ENCODE measurements around the gene GPRC5B. TPM values are rescaled to one million over a fixed set of nuclear protein-coding genes. Genes with fewer than 3 reads are reported as not detected.

GPRC5B gene
- total RNA-seq, 1 experiment from 2014 or later: 6.9 TPM

DNA sequence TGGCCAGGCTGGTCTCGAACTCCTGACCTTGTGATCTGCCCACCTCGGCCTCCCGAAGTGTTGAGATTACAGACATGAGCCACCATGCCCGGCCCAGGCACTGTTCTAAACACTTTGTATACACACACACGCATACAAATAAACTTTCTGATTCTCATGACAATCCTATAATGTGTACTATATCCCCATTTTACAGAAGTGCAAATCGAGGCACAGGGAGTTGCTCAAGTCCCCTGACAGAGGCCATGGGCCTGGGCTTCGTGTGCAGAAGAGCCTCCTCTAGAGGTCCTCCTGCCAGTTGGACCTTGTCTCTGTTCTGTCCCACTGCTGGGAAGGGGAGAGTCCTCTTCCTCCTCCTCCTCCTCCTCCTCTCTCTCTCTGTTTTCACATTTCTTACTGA lies 9.9 kb upstream of the GPRC5B start:
- BruUV-seq (replicated peaks): no TSS peak

DNA sequence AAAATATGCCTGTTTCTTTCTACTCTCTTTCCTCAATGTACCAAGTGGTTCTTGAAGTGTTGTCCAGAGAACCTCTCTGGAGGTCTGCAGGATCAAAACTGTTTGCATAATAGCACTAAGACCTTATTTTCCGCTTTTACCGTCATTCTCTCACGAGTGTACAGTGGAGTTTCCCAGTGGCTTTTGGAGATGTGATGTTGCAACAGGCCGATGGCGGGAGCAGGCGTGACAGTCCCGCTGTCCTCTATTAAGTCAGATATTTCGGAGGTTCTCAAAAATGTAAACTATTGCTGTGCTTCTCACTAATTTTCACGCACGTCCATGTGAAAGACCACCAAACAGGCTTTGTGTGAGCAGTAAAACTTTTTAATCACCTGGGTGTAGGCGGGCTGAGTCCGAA lies 8.3 kb upstream of the GPRC5B start:
- Histone ChIP-seq H3K36me3 (ENCODE audit: insufficient read depth, low read length, poor library complexity, severe bottlenecking) (no peaks in the 10 kb centered on the region), H3K4me3 (ENCODE audit: low read depth, low read length, poor library complexity, severe bottlenecking) (no peak overlapping the region), H3K27ac (ENCODE audit: low read depth, low read length, poor library complexity, severe bottlenecking) (no peak overlapping the region), H3K27me3 (replicated peaks; ENCODE audit: insufficient read depth, low read depth, low read length, poor library complexity) (no peaks in the 10 kb centered on the region), H3K4me1 (ENCODE audit: insufficient read depth, low read length, poor library complexity, severe bottlenecking) (no peaks in the 10 kb centered on the region), H3K9me3 (ENCODE audit: low read depth, low read length, poor library complexity, severe bottlenecking) (no peaks in the 10 kb centered on the region)
- no peak for DNase-seq (ENCODE audit: low spot score)
- TF ChIP-seq EZH2 (IDR thresholded peaks at IDR 0.05; ENCODE audit: borderline replicate concordance, low read depth, low read length, poor library complexity, severe bottlenecking): no peak
- TF ChIP-seq, protein P1, sequence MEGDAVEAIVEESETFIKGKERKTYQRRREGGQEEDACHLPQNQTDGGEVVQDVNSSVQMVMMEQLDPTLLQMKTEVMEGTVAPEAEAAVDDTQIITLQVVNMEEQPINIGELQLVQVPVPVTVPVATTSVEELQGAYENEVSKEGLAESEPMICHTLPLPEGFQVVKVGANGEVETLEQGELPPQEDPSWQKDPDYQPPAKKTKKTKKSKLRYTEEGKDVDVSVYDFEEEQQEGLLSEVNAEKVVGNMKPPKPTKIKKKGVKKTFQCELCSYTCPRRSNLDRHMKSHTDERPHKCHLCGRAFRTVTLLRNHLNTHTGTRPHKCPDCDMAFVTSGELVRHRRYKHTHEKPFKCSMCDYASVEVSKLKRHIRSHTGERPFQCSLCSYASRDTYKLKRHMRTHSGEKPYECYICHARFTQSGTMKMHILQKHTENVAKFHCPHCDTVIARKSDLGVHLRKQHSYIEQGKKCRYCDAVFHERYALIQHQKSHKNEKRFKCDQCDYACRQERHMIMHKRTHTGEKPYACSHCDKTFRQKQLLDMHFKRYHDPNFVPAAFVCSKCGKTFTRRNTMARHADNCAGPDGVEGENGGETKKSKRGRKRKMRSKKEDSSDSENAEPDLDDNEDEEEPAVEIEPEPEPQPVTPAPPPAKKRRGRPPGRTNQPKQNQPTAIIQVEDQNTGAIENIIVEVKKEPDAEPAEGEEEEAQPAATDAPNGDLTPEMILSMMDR (conservative IDR thresholded peaks at IDR 0.05; ENCODE audit: low read depth, low read length): no peak
- intact Hi-C loops (cut with micrococcal nuclease; ENCODE audit: unreplicated experiment): no loop called here
- no TSS peak for BruUV-seq (replicated peaks)
- ChIA-PET POLR2A (ENCODE audit: low non-redundant PET) (no interaction called here), CTCF (no interaction called here)

More for the DNA sequence above, 9.9 kb upstream of the GPRC5B start:
- Histone ChIP-seq H3K36me3 (ENCODE audit: insufficient read depth, low read length, poor library complexity, severe bottlenecking) (no peaks in the 10 kb centered on the region), H3K27me3 (replicated peaks; ENCODE audit: insufficient read depth, low read depth, low read length, poor library complexity) (no peaks in the 10 kb centered on the region), H3K9me3 (ENCODE audit: low read depth, low read length, poor library complexity, severe bottlenecking) (no peaks in the 10 kb centered on the region), H3K27ac (ENCODE audit: low read depth, low read length, poor library complexity, severe bottlenecking) (no peak overlapping the region), H3K4me3 (ENCODE audit: low read depth, low read length, poor library complexity, severe bottlenecking) (no peak overlapping the region), H3K4me1 (ENCODE audit: insufficient read depth, low read length, poor library complexity, severe bottlenecking) (no peaks in the 10 kb centered on the region)
- DNase-seq (ENCODE audit: low spot score): no peak
- CTCF ChIA-PET: no interaction called here
- POLR2A ChIA-PET (ENCODE audit: low non-redundant PET): no interaction called here
- TF ChIP-seq, protein P1 (conservative IDR thresholded peaks at IDR 0.05; ENCODE audit: low read depth, low read length): no peak
- no peak for TF ChIP-seq EZH2 (IDR thresholded peaks at IDR 0.05; ENCODE audit: borderline replicate concordance, low read depth, low read length, poor library complexity, severe bottlenecking)
- intact Hi-C loops (cut with micrococcal nuclease; ENCODE audit: unreplicated experiment): no loop called here

DNA sequence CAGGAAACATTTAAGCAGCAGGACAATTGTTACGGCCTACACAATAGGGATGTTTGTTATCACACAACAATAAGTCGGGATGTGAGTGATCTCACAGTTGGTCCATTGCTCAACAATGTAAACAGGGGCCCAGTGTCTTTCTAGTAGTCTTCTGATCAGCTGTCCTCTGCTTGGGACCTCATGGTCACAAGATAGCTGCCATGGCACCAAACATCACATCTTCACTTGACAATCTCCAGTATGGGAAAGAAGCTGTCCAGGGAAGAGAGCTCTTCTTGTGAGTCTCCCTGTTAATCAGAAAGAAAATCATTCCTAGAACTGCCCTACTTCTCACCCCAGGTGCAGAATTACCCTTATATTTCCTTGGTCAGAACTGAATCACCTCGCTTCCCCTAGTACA lies 6.3 kb upstream of the GPRC5B start:
- H3K4me1 ChIP-seq (ENCODE audit: insufficient read depth, low read length, poor library complexity, severe bottlenecking): peaks cover under 1% of the 10 kb centered on the region
- intact Hi-C loops (cut with micrococcal nuclease; ENCODE audit: unreplicated experiment): no loop called here
- BruUV-seq (replicated peaks): no TSS peak
- no peaks in the 10 kb centered on the region for H3K9me3 ChIP-seq (ENCODE audit: low read depth, low read length, poor library complexity, severe bottlenecking)
- DNase-seq (ENCODE audit: low spot score): no peak
- POLR2A ChIA-PET (ENCODE audit: low non-redundant PET): no interaction called here
- TF ChIP-seq EZH2 (IDR thresholded peaks at IDR 0.05; ENCODE audit: borderline replicate concordance, low read depth, low read length, poor library complexity, severe bottlenecking): no peak
- TF ChIP-seq, protein P1 (conservative IDR thresholded peaks at IDR 0.05; ENCODE audit: low read depth, low read length): no peak
- no peak overlapping the region for H3K27ac ChIP-seq (ENCODE audit: low read depth, low read length, poor library complexity, severe bottlenecking)
- H3K36me3 ChIP-seq (ENCODE audit: insufficient read depth, low read length, poor library complexity, severe bottlenecking): no peaks in the 10 kb centered on the region
- CTCF ChIA-PET: interaction anchor here (1.4 kb wide), 2 partner anchors 17 to 307 kb away, joined by 3 to 4 read pairs; no protein-coding TSS in a partner anchor
- H3K27me3 ChIP-seq (replicated peaks; ENCODE audit: insufficient read depth, low read depth, low read length, poor library complexity): no peaks in the 10 kb centered on the region
- no peak overlapping the region for H3K4me3 ChIP-seq (ENCODE audit: low read depth, low read length, poor library complexity, severe bottlenecking)
